HG03469 (cell line): ENCODE measurements around the gene ID4.

Experiments used
- ATAC-seq: cut with Tn5 transposase; IDR thresholded peaks from one replicate; pipeline ENCODE4 v1.9.1; 2021; ENCODE audit warnings: mild to moderate bottlenecking, moderate library complexity, moderate number of reproducible peaks; ENCODE audit not compliant: unreplicated experiment

The ID4 gene

GRCh38 chr6:19857139-19857538 is 20.0 kb downstream of the ID4 start:
- no peak for ATAC-seq

GRCh38 chr6:19857703-19858102 is 20.5 kb downstream of the ID4 start:
- no peak for ATAC-seq

- no peak for ATAC-seq
Measured at GRCh38 chr6:19860235-19860877, 23.2 kb downstream of the ID4 start.

GRCh38 chr6:19864285-19864684 is 27.1 kb downstream of the ID4 start:
- no peak for ATAC-seq

- no peak for ATAC-seq
Measured at GRCh38 chr6:19865178-19865577, 28.0 kb downstream of the ID4 start.

- ATAC-seq: no peak
Measured at GRCh38 chr6:19866173-19866984, 29.2 kb downstream of the ID4 start.

- ATAC-seq: no peak
Measured at GRCh38 chr6:19866985-19867627, 29.9 kb downstream of the ID4 start.

GRCh38 chr6:19869464-19869863 is 32.3 kb downstream of the ID4 start:
- ATAC-seq: no peak

GRCh38 chr6:19870322-19870721 is 33.2 kb downstream of the ID4 start:
- no peak for ATAC-seq

- ATAC-seq: no peak
Measured at GRCh38 chr6:19873031-19873430, 35.9 kb downstream of the ID4 start.

GRCh38 chr6:19876672-19877071 is 39.5 kb downstream of the ID4 start:
- no peak for ATAC-seq

- ATAC-seq: no peak
Measured at GRCh38 chr6:19879663-19880062, 42.5 kb downstream of the ID4 start.

- no peak for ATAC-seq
Measured at GRCh38 chr6:19880066-19880465, 42.9 kb downstream of the ID4 start.

GRCh38 chr6:19891451-19891850 is 54.3 kb downstream of the ID4 start:
- ATAC-seq: no peak
